Measurements from ENCODE around the gene ABCC11.

The ABCC11 gene

GRCh38 chr16:48164907-48165715, 82.2 kb downstream of the ABCC11 start:
- Histone ChIP-seq H3K79me2 (ENCODE audit: insufficient read depth, low read length) (no peaks in the 10 kb centered on the region), H3K4me3 (ENCODE audit: insufficient read depth, low read length, poor library complexity, severe bottlenecking) (no peak overlapping the region), H3K9me3 (ENCODE audit: insufficient read depth, low read length) (no peaks in the 10 kb centered on the region), H2AFZ (ENCODE audit: low read depth, low read length, severe bottlenecking) (peak overlapping the region; percentile 54), H4K20me1 (ENCODE audit: low read depth, low read length) (no peaks in the 10 kb centered on the region), H3K4me2 (ENCODE audit: low read depth, low read length, poor library complexity, severe bottlenecking) (peak overlapping the region; percentile 22), H3K9me2 (replicated peaks; ENCODE audit: insufficient read depth, low read length) (no peaks in the 10 kb centered on the region), H3K27me3 (ENCODE audit: low read length) (no peaks in the 10 kb centered on the region), H3K9ac (ENCODE audit: low read length) (no peak overlapping the region), H3K27ac (ENCODE audit: low read depth, low read length) (no peak overlapping the region), H3F3A (ENCODE audit: insufficient read depth) (no peaks in the 10 kb centered on the region), H3K36me3 (ENCODE audit: low read length) (no peaks in the 10 kb centered on the region)
- TF ChIP-seq CTCF (IDR thresholded peaks at IDR 0.05; ENCODE audit: insufficient read depth, low read length, poor library complexity, severe bottlenecking) (peak; percentile 77), EZH2phosphoT487 (conservative IDR thresholded peaks at IDR 0.05; ENCODE audit: low read length) (no peak)

DNA sequence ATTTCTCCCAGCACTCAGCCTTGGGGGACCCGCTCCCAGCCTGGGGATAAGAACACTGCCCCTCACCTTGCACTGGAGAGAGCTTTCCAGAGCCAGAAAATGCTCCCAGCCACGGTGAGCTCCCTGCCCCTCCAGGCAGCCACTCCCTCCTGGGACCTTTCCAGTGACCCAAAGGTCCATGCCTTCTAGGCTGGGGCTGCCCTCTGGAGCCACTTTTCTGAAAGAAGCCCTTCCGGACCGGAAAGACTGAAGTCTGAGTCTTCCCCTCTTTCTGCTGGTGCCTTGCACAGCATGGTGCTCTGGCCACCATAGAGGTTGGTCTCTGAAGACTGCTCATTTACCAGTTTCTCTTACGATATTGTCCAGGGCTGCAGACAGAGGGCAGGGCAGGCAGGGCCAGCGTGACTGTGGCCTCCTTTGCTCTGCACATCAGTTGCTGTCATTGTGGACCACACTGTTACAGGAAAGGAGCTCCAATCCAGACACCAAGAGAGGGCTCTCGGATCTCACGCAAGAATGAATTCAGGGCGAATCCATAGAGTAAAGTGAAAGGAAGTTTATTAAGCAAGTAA, 84.4 kb downstream of the ABCC11 start:
- Histone ChIP-seq H3K9me3 (ENCODE audit: insufficient read depth, low read length) (no peaks in the 10 kb centered on the region), H3K27ac (ENCODE audit: low read depth, low read length) (no peak overlapping the region), H3K27me3 (ENCODE audit: low read length) (no peaks in the 10 kb centered on the region), H3K79me2 (ENCODE audit: insufficient read depth, low read length) (no peaks in the 10 kb centered on the region), H3K36me3 (ENCODE audit: low read length) (no peaks in the 10 kb centered on the region), H3K4me2 (ENCODE audit: low read depth, low read length, poor library complexity, severe bottlenecking) (no peak overlapping the region), H3F3A (ENCODE audit: insufficient read depth) (no peaks in the 10 kb centered on the region), H4K20me1 (ENCODE audit: low read depth, low read length) (no peaks in the 10 kb centered on the region), H3K4me3 (ENCODE audit: insufficient read depth, low read length, poor library complexity, severe bottlenecking) (no peak overlapping the region), H3K9me2 (replicated peaks; ENCODE audit: insufficient read depth, low read length) (no peaks in the 10 kb centered on the region), H3K9ac (ENCODE audit: low read length) (no peak overlapping the region), H2AFZ (ENCODE audit: low read depth, low read length, severe bottlenecking) (no peak overlapping the region)
- TF ChIP-seq EZH2phosphoT487 (conservative IDR thresholded peaks at IDR 0.05; ENCODE audit: low read length) (no peak), CTCF (IDR thresholded peaks at IDR 0.05; ENCODE audit: insufficient read depth, low read length, poor library complexity, severe bottlenecking) (no peak)

GRCh38 chr16:48161906-48162305, 85.4 kb downstream of the ABCC11 start:
- Histone ChIP-seq H3F3A (ENCODE audit: insufficient read depth) (no peaks in the 10 kb centered on the region), H3K9ac (ENCODE audit: low read length) (no peak overlapping the region), H3K4me3 (ENCODE audit: insufficient read depth, low read length, poor library complexity, severe bottlenecking) (no peak overlapping the region), H2AFZ (ENCODE audit: low read depth, low read length, severe bottlenecking) (no peak overlapping the region), H3K4me2 (ENCODE audit: low read depth, low read length, poor library complexity, severe bottlenecking) (no peak overlapping the region), H3K27ac (ENCODE audit: low read depth, low read length) (no peak overlapping the region), H3K79me2 (ENCODE audit: insufficient read depth, low read length) (no peaks in the 10 kb centered on the region), H3K9me2 (replicated peaks; ENCODE audit: insufficient read depth, low read length) (no peaks in the 10 kb centered on the region), H4K20me1 (ENCODE audit: low read depth, low read length) (no peaks in the 10 kb centered on the region), H3K9me3 (ENCODE audit: insufficient read depth, low read length) (no peaks in the 10 kb centered on the region), H3K27me3 (ENCODE audit: low read length) (no peaks in the 10 kb centered on the region), H3K36me3 (ENCODE audit: low read length) (no peaks in the 10 kb centered on the region)
- no peak for TF ChIP-seq EZH2phosphoT487 (conservative IDR thresholded peaks at IDR 0.05; ENCODE audit: low read length)
- TF ChIP-seq CTCF (IDR thresholded peaks at IDR 0.05; ENCODE audit: insufficient read depth, low read length, poor library complexity, severe bottlenecking) = no peak

All from SU-DHL-6 (cell line).